Dendritic cell treated with granulocyte-macrophage colony-stimulating factor and Interleukin-4, amounts not matched to agents 40 ng/mL and 50 ng/mL, for 4 days (primary cell): ENCODE measurements around the gene RAPGEF2.

ENCODE experiments used
- H3K27ac Mint-ChIP-seq: one replicate; pipeline ENCODE4 v1.8.0; 2022; ENCODE audit warnings: mild to moderate bottlenecking, mixed read lengths
- H3K27me3 Mint-ChIP-seq: one replicate; pipeline ENCODE4 v1.8.0; 2022; ENCODE audit warnings: mild to moderate bottlenecking, mixed read lengths
- H3K36me3 Mint-ChIP-seq: one replicate; pipeline ENCODE4 v1.8.0; 2022; ENCODE audit warnings: low read depth, mixed read lengths
- H3K4me1 Mint-ChIP-seq: one replicate; pipeline ENCODE4 v1.8.0; 2022; ENCODE audit warnings: low read depth, mixed read lengths
- H3K4me3 Mint-ChIP-seq: one replicate; pipeline ENCODE4 v1.8.0; 2022; ENCODE audit warnings: mild to moderate bottlenecking, moderate library complexity, mixed read lengths
- H3K9me3 Mint-ChIP-seq: one replicate; pipeline ENCODE4 v1.8.0; 2022; ENCODE audit warnings: mixed read lengths
- intact Hi-C: fragments of 100-400 bp; cut with micrococcal nuclease; formaldehyde crosslinking; loops from one replicate; pipeline ENCODE4 v1.15.0; 2022

RAPGEF2 gene

DNA sequence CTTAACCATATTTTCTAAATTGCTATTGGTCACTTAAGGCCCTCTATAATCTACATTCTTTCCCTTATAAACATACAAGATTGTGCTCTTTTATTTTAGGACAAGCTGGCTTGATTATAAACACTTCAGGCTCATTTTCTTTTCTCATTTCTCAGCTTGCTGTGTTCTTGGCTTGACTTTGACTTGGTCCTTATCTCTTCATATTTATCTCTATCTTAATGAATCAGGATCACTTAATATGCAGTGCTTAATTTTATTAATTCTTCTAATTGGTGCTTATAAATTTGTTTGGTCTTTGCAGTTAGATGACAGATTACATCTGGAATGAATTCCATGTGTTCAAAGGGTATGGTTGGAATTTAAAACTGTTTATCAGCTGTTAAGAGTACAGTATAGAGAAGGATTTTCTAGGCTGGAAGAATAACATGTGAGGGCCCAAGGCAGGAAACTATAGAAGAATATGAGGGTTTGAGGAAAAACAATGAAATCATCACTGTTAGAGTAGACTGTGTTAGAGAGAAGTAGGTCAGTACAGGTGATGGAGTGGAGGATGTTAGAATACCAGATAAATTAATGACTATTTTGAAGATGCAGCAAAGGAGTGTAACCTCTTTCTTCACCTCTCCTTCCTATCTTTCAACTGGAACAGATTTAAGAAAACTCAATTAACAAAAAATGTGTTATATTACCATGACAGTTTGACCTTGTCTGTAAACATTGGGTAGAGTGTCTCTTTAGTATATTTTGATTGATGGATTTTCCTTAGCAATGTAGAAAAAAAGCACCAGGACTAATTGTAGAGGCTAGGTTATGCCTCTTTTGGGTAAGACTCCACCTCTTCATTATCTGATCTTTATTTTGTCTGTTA is 169.6 kb downstream of the RAPGEF2 start:
- peak overlapping the region; percentile 37 for H3K27ac Mint-ChIP-seq
- no peaks in the 10 kb centered on the region for H3K9me3 Mint-ChIP-seq
- peaks cover 26% of the 10 kb centered on the region for H3K4me1 Mint-ChIP-seq
- H3K27me3 Mint-ChIP-seq = no peaks in the 10 kb centered on the region
- H3K4me3 Mint-ChIP-seq = no peak overlapping the region
- H3K36me3 Mint-ChIP-seq = peaks cover 27% of the 10 kb centered on the region
- intact Hi-C loops = no loop called here

DNA sequence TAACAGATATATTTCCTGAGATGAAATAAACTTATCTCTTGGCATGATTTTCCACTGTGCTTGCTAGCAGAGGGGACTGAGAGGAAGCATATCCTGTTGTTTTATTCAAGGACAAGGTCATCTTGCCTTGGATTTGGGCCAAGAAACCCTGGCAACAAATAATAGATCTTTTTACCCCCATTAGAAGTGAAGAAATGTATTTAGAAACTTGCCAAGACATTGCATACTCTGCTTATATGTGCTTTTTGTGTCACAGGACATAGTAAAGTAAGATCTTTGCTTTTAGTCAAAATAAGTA is 170.2 kb downstream of the RAPGEF2 start:
- H3K9me3 Mint-ChIP-seq = no peaks in the 10 kb centered on the region
- intact Hi-C loops = no loop called here
- no peak overlapping the region for H3K4me3 Mint-ChIP-seq
- H3K4me1 Mint-ChIP-seq = peaks cover 32% of the 10 kb centered on the region
- H3K36me3 Mint-ChIP-seq = peaks cover 31% of the 10 kb centered on the region
- no peak overlapping the region for H3K27ac Mint-ChIP-seq
- H3K27me3 Mint-ChIP-seq = no peaks in the 10 kb centered on the region

DNA sequence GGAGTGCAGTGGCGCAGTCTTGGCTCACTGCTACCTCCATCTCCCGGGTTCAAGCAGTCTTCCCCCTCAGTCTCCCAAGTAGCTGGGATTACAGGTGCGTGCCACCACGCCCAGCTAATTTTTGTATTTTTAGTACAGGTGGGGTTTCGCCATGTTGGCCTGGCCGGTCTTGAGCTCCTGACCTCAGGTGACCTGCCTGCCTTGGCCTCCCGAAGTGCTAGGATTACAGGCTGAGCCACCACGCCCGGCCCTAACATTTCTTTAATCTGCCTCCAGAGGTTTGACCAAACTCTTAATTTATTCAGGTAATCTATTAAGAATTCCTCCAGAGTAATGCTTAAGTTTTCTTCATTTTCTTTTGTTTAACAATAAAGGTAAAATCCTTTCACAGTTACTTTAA is 171.0 kb downstream of the RAPGEF2 start:
- Mint-ChIP-seq H3K9me3 (no peaks in the 10 kb centered on the region), H3K27ac (no peak overlapping the region), H3K27me3 (no peaks in the 10 kb centered on the region), H3K36me3 (peaks cover 31% of the 10 kb centered on the region), H3K4me3 (no peak overlapping the region), H3K4me1 (peaks cover 39% of the 10 kb centered on the region)
- intact Hi-C loops = no loop called here

DNA sequence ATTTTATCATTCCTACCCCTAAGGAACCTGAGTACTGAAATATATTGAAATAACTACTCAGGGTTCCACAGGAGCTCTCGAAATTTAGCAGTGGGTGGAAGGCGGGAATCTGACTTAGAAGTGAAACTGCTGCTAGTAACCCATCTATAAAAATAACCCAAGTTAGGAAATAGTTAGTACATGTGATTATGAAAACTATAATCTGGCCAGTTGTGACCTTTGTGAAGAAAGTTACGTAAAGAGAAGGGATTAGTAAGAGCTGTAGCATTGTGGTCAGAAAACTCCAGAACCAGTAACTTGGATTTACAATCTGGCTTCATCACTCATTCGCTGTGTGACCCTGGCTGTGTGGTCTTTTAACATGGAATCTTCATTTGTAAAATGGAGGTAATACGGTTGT is 175.5 kb downstream of the RAPGEF2 start:
- Mint-ChIP-seq H3K27me3 (no peaks in the 10 kb centered on the region), H3K4me1 (peaks cover 34% of the 10 kb centered on the region), H3K9me3 (no peaks in the 10 kb centered on the region), H3K27ac (no peak overlapping the region), H3K36me3 (peaks cover 44% of the 10 kb centered on the region), H3K4me3 (no peak overlapping the region)
- intact Hi-C loops = no loop called here

DNA sequence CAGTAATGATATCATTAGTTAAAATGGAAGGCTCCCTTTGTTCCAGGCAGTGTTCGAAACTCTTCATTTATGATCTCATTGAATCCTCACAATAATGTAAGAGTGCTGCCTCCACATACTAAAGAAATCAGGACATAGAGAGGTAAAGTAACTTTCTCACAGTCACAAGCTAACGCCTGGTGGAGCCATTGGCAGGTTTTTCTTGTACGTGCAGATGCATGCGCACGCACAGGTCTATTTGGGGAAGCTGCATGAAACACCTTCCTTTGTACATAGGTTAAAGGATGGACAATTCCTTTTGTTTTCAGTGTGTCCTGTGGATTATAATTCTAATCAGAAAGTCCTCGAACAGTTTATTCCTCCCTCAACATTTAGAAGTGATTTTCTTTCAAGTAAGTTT is 176.2 kb downstream of the RAPGEF2 start:
- H3K27me3 Mint-ChIP-seq = no peaks in the 10 kb centered on the region
- no peak overlapping the region for H3K4me3 Mint-ChIP-seq
- intact Hi-C loops = no loop called here
- H3K4me1 Mint-ChIP-seq = peaks cover 34% of the 10 kb centered on the region
- H3K36me3 Mint-ChIP-seq = peaks cover 38% of the 10 kb centered on the region
- H3K27ac Mint-ChIP-seq = no peak overlapping the region
- H3K9me3 Mint-ChIP-seq = no peaks in the 10 kb centered on the region

DNA sequence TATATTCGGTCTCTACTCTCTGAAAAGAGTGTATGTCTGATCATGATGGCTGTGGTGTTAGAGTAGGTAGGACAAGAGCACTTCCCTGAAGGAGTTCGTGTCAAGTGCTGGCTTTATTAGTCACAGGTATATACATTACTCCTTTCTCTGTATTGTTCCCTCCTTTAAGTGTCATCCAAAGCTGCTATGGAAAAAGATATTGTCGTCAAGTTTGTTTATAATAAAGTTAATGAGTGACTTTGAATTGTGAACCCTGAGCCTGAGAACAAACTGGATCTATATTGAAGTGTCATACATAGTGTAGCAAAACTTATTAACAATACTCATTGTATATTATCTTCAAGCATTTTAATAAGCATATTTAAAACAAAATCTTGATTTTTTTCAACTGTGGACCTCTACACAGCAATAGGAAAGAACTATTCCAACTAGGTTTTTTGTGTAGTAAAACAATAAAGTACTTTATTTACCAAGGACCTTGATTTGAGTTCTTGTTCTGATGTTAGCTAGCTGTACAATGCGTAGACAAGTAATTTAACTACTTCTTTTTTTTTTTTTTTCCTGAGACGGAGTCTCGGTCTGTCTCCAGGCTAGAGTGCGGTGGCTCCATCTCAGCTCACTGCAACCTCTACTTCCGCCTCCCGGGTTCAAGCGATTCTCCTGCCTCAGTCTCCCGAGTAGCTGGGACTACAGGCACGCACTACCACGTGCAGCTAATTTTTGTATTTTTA is 177.7 kb downstream of the RAPGEF2 start:
- Mint-ChIP-seq H3K4me1 (peaks cover 27% of the 10 kb centered on the region), H3K27ac (no peak overlapping the region), H3K4me3 (no peak overlapping the region), H3K36me3 (peaks cover 42% of the 10 kb centered on the region), H3K27me3 (no peaks in the 10 kb centered on the region), H3K9me3 (no peaks in the 10 kb centered on the region)
- intact Hi-C loops = no loop called here

DNA sequence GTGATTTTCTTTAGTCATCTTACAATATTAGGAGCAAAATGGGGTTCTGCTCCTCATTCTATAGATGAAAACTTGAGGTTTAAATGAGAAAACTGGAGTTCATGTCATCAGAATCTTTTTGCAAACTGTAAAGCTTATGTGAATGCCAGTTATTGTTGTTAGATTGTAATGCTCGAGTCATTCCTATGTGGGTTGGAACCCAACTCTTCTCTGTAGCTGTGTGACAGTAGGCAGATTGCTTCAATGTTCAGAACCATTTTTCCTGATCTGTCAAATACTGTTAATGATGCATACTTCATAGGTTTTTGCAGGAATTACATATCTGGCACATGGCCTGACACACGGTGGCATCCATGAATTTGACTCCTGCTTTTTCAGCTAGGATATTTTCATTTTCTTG is 178.9 kb downstream of the RAPGEF2 start:
- H3K27ac Mint-ChIP-seq = no peak overlapping the region
- H3K9me3 Mint-ChIP-seq = no peaks in the 10 kb centered on the region
- H3K4me3 Mint-ChIP-seq = no peak overlapping the region
- no peaks in the 10 kb centered on the region for H3K27me3 Mint-ChIP-seq
- H3K36me3 Mint-ChIP-seq = peaks cover 42% of the 10 kb centered on the region
- peaks cover 27% of the 10 kb centered on the region for H3K4me1 Mint-ChIP-seq
- intact Hi-C loops = no loop called here

DNA sequence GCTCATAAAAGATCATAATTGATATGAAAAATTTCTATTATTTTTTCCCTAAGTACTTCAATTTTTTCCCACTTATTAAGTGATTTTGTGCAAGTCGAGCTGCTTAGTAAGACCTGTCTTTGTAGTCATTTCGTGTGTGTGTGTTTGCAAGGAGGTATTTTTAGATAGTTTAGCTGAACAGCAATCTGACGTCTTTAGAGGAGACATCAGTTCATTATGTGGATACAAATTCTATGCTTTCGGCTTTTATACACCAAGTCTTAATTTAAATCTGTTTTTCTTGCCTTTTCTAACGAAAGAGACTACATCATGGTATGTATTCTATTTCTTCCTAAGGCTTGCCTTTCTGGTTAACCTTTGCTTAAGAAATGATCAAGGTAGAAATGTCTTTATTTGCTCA is 179.4 kb downstream of the RAPGEF2 start:
- Mint-ChIP-seq H3K9me3 (no peaks in the 10 kb centered on the region), H3K4me1 (peaks cover 26% of the 10 kb centered on the region), H3K36me3 (peaks cover 41% of the 10 kb centered on the region), H3K27me3 (no peaks in the 10 kb centered on the region), H3K27ac (no peak overlapping the region), H3K4me3 (no peak overlapping the region)
- intact Hi-C loops = no loop called here

DNA sequence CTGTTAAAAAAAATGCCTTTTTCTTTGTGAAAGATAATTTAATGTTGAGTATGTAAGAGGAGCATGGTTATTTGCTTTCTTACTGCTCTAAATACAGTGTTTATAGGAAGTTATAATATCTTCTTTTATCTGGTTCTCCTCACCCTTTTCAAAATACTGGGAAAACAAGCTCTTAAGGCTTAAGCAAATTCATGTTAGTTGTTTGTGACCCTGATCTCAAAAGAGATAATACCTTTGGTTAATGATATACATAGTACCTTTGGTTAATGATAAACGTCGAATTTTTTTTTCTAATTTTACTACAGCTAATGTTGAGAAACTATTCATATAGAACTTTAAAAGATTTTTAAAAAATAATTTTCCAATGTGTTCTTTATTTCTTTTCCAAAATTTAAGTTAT is 180.1 kb downstream of the RAPGEF2 start:
- Mint-ChIP-seq H3K36me3 (peaks cover 36% of the 10 kb centered on the region), H3K4me3 (no peak overlapping the region), H3K4me1 (peaks cover 19% of the 10 kb centered on the region), H3K27me3 (no peaks in the 10 kb centered on the region), H3K27ac (no peak overlapping the region), H3K9me3 (no peaks in the 10 kb centered on the region)
- intact Hi-C loops = no loop called here

DNA sequence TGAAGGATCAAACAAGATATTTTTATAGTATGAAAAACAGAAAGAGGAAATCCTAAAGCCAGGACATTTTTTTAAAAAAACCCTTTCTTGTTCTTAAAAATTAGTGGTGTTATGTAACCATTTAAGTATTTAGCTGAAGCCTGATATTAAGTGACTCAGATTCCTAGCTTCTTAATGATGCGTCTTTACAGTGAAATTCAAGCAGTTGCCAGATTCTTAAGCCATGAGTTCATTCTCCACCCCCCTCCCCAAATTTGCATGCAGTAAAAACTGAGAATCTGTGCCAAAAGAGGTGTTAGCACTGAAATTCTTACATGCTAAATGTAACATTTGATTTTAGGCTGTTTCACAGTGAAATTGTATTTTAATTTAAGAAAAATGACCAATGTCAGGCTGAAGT is 180.8 kb downstream of the RAPGEF2 start:
- no peak overlapping the region for H3K27ac Mint-ChIP-seq
- intact Hi-C loops = no loop called here

DNA sequence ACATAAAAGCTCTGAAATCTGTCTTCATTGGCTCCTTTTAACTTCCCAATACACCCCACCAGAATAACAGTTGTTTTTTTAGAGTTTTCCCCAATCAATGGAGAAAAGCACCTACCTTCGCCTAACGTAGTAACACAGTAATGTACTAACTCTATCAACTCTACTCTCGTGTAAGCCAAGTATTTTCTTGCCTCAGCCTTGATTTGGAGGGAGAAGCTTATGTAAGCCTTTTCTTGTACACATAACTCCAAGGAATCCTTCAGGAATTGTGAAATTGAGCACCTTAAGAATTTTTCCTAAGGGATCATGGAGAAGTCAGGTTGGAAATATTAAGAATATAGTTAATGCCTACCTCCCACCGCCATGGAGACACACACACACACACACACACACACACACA is 181.2 kb downstream of the RAPGEF2 start:
- H3K36me3 Mint-ChIP-seq = peaks cover 33% of the 10 kb centered on the region
- H3K4me3 Mint-ChIP-seq = no peak overlapping the region
- no peaks in the 10 kb centered on the region for H3K9me3 Mint-ChIP-seq
- no peaks in the 10 kb centered on the region for H3K27me3 Mint-ChIP-seq
- H3K4me1 Mint-ChIP-seq = peaks cover 19% of the 10 kb centered on the region
- intact Hi-C loops = no loop called here
- H3K27ac Mint-ChIP-seq = no peak overlapping the region

More for the DNA sequence above, 180.8 kb downstream of the RAPGEF2 start:
- Mint-ChIP-seq H3K9me3 (no peaks in the 10 kb centered on the region), H3K36me3 (peaks cover 36% of the 10 kb centered on the region), H3K4me3 (no peak overlapping the region), H3K4me1 (peaks cover 19% of the 10 kb centered on the region), H3K27me3 (no peaks in the 10 kb centered on the region)

DNA sequence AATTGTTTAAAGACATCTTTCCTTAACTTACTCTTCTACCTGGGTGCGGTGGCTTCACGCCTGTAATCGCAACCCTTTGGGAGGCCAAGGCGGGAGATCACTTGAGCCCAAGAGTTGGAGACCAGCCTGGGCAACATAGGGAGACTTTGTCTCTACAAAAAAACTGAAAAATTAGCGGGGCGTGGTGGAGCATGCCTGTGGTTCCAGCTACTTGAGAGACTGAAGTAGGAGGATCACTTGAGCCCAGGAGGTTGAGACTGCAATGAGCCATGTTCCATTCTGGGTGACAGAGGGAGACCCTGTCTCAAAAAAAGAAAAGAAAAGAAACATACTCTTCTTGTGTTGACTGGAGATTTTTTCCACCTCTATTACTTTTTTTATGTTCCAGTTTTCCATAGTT is 181.9 kb downstream of the RAPGEF2 start:
- intact Hi-C loops = no loop called here
- no peak overlapping the region for H3K4me3 Mint-ChIP-seq
- no peaks in the 10 kb centered on the region for H3K9me3 Mint-ChIP-seq
- no peaks in the 10 kb centered on the region for H3K27me3 Mint-ChIP-seq
- peaks cover 27% of the 10 kb centered on the region for H3K36me3 Mint-ChIP-seq
- H3K4me1 Mint-ChIP-seq = peaks cover 19% of the 10 kb centered on the region
- H3K27ac Mint-ChIP-seq = no peak overlapping the region

DNA sequence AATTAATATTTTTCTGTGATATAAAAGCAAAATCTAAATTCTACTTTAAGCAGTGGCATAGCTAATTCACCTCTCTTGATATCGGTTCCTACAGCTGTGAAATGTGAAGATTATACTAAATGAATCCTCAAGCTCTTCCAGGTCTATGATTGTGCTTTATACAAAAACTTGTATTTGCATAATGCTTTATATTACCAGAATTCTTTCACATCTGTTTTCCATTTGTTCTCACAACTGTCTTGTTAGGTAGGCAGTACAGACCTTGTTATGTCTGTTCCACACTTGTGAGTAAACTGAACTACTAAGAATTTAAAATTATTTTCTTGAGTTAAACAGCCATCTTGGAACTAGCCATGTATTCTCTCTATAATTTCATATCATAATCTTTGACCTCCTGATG is 184.9 kb downstream of the RAPGEF2 start:
- intact Hi-C loops = no loop called here

DNA sequence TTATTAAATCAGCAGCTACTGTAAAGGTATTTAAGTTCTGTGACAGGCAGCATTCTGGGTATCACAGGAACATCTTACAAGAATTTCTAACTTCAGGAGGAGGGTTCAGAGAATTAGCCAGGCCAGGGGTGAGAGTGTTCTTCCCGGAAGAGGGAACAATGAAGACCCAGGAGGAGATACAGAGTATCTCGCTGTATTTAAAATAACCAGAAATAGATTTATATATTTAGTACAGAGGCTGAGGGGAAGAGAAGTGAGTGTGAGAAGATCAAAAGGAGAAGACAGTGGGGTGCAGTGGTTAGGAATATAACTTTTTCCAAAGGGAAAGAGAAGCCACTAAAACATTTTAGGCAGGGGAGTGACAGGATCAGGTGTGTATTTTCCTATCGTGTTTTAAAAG is 186.8 kb downstream of the RAPGEF2 start:
- no peak overlapping the region for H3K4me3 Mint-ChIP-seq
- intact Hi-C loops = no loop called here
- H3K4me1 Mint-ChIP-seq = peaks cover 47% of the 10 kb centered on the region
- H3K27me3 Mint-ChIP-seq = no peaks in the 10 kb centered on the region
- no peaks in the 10 kb centered on the region for H3K9me3 Mint-ChIP-seq
- no peak overlapping the region for H3K27ac Mint-ChIP-seq
- peaks cover 26% of the 10 kb centered on the region for H3K36me3 Mint-ChIP-seq

More for the DNA sequence above, 184.9 kb downstream of the RAPGEF2 start:
- H3K4me1 Mint-ChIP-seq = peaks cover 37% of the 10 kb centered on the region
- H3K27me3 Mint-ChIP-seq = no peaks in the 10 kb centered on the region
- no peak overlapping the region for H3K4me3 Mint-ChIP-seq
- H3K36me3 Mint-ChIP-seq = peaks cover 27% of the 10 kb centered on the region
- no peak overlapping the region for H3K27ac Mint-ChIP-seq
- no peaks in the 10 kb centered on the region for H3K9me3 Mint-ChIP-seq
